GM18526 (cell line): Measurements from ENCODE around the gene CAV2.

Experiments used
- POLR2A ChIP-seq: IDR thresholded peaks from 3 replicates; pipeline ENCODE4 v1.6.1; 2011; ENCODE audit not compliant: insufficient read length; ENCODE audit errors: extremely low read depth

The CAV2 gene, protein sequence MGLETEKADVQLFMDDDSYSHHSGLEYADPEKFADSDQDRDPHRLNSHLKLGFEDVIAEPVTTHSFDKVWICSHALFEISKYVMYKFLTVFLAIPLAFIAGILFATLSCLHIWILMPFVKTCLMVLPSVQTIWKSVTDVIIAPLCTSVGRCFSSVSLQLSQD

GRCh38 chr7:116499168-116500077, at the start of gene CAV2:
Gene CAV2, plus strand, starts transcription at chr7:116499738. Its CDS starts 44 bp downstream, at chr7:116499782.
- no peak for TF ChIP-seq POLR2A

DNA sequence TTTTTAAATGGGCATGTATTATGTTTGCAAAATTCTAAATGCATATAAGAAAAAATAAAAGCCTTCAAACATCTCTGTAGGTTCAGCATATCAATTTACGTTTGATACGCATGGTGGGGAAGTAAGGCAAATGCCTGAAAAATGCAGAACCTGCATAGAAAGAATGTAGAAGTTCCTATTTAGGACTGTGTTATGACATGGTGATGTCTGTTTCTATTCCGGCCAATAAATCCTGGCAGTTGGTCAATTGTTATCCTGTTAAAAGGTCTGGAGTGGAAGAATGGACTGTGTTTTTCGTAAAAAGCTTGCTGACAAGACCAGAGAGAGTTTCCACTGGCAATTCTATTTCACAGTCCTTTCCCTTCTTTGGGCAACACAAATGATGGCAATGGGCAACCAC, 49.6 kb upstream of the CAV2 start:
- no peak for TF ChIP-seq POLR2A

GRCh38 chr7:116451957-116452729, 47.4 kb upstream of the CAV2 start:
- TF ChIP-seq POLR2A = no peak

GRCh38 chr7:116454377-116454776, 45.2 kb upstream of the CAV2 start:
- TF ChIP-seq POLR2A = no peak

DNA sequence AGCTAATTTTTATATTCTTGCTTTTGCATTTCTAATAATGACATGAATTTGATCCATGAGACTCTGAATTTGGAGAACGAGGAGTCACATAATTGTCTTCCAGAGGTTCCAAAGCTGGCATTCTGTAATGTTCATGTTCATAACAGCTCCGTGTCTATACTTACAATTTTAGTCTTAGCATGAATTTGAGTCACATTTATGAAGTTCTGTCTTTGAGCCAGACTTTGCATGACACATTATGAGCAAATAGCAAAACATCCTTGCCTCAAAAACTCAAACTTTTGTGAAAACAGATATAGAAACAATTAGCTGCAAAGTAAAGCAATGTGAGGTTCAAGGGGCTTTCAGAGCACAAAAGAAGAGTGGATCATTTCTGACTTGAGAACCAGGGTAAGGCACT, 44.5 kb upstream of the CAV2 start:
- TF ChIP-seq POLR2A = no peak

DNA sequence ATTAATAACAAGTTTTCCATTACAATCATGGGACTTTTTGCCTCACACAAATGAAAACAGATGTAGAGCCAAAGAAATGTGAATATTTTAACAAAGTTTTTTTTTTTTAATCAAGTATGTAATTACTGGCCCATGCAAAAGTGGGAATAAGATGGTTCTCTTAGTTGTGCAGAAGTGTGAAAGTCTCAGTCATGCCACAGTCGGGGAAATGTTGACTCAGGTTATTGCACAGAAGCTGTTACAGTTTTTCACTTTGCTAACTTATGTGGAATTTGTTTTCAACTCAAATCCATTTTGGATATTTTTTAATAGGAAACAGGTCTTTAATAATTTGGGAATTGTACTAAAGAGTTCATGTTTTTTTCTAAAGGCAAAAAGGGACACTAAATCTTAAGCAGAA, 44.0 kb upstream of the CAV2 start:
- TF ChIP-seq POLR2A = no peak

- no peak for TF ChIP-seq POLR2A
Measured at GRCh38 chr7:116461500-116461899, 38.0 kb upstream of the CAV2 start.

- no peak for TF ChIP-seq POLR2A
Measured at GRCh38 chr7:116463956-116464355, 35.6 kb upstream of the CAV2 start.

DNA sequence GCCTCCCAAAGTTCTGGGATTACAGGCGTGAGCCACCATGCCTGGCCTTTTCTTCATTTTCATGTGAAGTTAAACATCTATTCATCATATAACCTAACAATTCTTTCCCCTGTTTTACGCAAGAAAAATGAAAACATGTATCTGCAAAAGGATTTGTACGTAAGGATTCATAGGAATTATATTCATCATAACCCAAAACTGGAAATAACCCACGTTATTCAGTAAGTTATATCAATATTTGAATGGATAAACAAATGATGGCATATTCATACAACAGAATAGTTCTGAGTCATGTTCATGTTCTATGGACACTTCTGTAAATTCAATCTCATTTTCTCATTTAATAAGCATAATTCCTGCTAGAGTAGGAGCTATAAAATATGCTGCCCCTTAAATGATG, 35.2 kb upstream of the CAV2 start:
- TF ChIP-seq POLR2A = no peak

DNA sequence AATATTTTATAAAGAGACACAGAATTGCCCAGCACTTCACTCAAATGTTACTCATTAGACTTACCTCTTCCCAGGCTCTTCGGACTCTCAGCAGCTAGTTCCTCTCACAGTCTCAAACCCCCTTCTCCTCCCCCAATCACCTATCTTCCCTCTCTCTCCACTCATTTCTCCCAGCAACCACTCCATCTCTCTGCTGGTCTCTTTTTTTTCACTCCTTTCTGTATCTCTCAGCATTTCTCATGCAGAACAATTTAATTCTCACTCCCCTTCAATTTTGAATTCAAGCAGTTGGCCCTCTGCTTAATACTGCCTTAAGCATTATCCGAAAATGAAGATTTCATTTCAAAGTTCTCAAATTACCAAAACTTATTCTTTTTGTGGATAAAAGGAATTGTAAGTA, 34.4 kb upstream of the CAV2 start:
- no peak for TF ChIP-seq POLR2A

DNA sequence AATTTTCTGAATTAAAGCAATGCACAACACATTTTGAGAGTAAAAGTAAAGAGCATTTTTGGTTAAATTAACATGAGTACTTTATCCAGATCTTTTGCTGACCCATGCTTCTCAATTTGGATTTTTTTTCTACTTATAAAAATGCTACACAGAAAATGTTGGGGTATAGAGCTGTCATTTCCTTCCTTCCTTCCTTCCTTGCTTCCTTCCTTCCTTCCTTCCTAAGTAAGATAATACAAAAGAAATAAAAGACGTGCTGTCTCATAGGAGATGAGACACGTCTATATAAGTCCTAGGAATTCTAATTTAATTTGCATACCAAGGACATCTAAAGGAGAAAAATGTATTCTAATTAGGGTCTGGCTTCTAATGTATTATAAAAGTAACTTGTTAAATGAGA, 31.0 kb upstream of the CAV2 start:
- TF ChIP-seq POLR2A = no peak

GRCh38 chr7:116477625-116478024, 21.9 kb upstream of the CAV2 start:
- TF ChIP-seq POLR2A = no peak

DNA sequence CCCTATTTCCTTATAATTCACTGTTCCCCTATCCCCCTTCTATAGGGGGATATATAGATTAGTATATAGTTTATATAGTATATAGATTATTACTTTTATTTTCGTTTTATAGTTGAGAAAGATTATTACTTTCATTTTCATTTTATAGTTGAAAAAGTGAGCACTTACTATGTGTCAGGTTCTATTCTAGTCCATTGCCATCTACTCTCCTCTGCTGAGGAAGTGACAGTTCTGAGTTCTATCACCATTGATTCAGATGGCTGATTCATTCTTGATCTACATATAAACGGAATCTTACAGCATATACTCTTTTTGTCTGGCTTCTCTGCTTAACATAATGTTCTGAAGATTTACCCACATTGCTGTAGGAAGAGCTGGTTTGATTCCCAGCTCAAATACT, 20.7 kb upstream of the CAV2 start:
- no peak for TF ChIP-seq POLR2A

GRCh38 chr7:116483271-116483942, 16.1 kb upstream of the CAV2 start:
- no peak for TF ChIP-seq POLR2A

DNA sequence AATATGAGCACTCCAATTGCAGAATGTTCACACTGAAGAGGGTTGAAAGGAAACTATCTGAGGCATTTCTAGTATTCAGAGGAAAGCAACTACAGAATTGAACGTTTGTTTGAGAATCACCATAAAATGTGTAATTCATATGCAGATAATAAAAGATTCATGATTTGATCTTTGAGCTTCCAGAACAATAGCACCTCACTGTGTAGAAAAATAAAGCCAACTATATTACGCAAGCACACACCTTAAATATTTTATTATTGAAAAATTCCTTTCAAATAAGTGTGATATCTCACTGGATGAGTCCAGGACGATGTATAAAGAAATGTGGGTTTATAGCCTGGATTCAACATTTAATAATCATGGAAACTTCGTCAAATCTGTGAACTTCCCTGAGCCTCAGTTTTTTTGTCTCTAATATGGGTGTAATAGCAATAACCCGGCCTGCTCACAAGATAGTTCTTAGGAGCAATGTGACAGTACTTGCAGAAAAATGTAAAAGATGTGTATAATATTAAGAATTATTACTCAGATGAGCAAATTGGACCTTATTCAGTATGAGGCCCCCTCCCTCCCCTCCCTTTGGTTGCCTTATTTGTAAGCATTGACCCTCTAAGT, 11.5 kb upstream of the CAV2 start:
- no peak for TF ChIP-seq POLR2A
